Measurements from ENCODE around the gene MLC1.

MLC1 gene

DNA sequence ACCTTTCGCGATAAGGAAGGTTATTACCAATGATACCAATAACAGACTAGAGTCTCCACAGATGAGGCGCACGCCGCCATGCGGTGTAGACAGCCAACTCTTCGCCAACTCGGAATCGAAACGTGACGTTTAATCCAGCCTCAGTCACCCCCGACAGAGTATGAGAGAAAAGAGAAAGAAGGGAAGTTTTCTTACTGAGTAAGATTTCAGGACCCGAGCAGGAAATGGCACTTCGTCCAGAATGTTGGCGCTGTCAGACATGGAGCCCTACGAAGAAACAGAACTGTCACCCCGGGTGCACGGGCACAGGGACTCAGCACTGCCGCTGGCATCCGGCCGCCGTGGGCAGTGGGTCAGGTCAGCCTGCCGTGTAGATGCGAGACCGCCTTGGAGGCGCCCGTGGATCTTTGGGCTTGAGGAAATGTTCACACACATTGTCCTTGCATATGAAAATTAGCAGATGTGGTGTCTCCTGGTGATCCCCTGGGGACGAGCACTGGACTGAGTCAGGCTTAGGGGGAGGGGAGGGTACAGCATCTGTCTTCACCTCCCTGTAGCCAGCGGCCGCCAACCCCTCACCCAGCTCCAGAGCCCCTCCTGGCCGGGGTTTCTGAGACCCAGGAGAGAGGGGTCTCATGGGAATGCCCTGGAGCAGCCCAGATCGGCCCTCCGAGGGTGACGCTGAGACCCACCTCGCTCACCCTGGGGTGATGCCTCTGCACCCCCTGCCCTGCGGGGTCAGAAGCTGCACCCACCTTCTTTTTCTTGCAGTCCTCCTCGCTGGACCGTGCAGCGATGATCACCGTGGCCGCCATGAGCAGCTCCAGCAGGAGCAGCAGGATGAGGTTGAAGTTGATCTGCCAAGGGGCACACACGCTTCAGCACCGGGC, 8.3 kb downstream of the MLC1 start:
- no peak for DNase-seq (ENCODE audit: low read depth in 2 of 2)

- no peak for DNase-seq (ENCODE audit: low read depth in 2 of 2)
Measured at GRCh38 chr22:50074551-50075530, 10.4 kb downstream of the MLC1 start.

- DNase-seq (ENCODE audit: low read depth in 2 of 2): no peak
Measured at GRCh38 chr22:50074056-50074455, 11.2 kb downstream of the MLC1 start.

- DNase-seq (ENCODE audit: low read depth in 2 of 2): no peak
Measured at GRCh38 chr22:50072714-50073538, 12.3 kb downstream of the MLC1 start.

GRCh38 chr22:50072167-50072555, 13.1 kb downstream of the MLC1 start:
- no peak for DNase-seq (ENCODE audit: low read depth in 2 of 2)

DNA sequence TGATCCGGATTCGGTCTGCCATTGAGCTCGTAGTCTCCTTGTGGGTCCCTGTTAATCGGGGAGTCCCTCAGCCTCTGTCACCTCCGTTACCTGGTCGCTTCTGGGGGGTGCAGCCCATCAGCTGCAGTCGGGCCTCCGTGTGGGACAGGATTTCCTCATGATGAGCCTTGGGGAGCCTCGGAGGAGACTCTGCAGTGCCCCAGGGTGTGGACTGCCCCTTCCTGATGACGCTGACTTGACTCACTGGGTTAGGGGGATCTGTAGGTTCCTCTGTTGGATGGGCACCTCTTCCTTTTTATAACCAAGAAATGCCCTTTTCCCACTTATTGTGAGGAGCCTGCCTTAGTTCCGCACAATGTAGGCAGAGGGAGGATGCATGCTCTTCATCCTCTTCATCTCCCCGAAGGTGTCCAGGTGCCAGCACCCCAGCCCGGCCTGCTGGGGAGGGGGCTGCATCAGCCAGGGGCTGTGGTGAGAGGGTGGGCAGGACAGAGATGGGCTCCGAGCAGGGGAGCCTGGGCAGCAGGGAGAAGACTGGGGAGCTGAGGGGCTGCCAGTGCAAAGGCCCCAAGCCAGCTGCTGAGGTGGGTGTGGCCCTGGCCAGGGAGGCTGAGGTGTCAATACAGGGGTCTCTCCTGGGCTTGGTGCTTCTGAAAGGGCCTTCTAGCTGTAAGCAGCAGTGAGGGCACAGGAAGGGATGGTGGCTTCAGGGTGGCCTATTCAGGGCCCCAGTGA, 13.6 kb downstream of the MLC1 start:
- DNase-seq (ENCODE audit: low read depth in 2 of 2): no peak

DNA sequence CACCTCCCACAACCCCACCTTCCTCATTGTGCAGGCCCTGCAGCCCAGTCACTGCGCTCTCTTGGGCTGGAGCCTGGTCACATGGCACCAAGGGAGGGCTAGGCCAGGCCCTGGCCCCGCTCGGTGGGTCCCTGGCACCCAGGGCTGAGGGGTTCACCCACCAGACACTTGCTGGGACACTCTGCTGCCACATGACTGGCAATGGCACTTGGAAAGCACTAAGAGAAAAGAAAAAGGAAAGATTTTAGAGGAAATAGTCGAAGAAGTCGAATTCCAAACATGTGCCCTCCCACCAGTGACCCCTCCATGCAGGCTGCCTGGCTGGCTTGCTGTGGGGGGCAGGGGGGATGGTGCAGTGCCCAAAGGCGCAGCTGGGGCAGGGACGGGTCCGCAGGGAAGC, 14.9 kb downstream of the MLC1 start:
- no peak for DNase-seq (ENCODE audit: low read depth in 2 of 2)

GRCh38 chr22:50068096-50068495, 17.1 kb downstream of the MLC1 start:
- DNase-seq (ENCODE audit: low read depth in 2 of 2): no peak

- DNase-seq (ENCODE audit: low read depth in 2 of 2): no peak
Measured at GRCh38 chr22:50067244-50067643, 18.0 kb downstream of the MLC1 start.

DNA sequence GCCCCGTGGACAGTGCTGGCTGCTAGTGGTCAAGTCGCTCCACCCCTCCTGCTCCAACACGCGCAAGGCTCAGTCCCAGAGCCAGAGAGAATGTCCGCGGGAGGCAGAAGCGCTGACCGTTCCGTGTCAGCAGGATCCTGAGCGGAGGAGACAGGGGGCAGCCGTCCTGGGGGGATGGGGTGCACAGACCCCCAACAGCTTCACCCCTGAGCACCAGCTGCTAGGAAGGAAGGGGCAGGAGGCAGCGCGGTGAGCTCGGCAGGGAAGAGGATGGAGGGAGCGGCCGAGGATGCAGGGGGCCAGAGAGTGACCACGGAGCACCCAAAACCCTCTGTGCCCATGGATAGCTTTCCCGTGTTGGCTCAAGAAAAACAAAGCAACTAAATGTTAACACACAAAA, 20.8 kb downstream of the MLC1 start:
- no peak for DNase-seq (ENCODE audit: low read depth in 2 of 2)

DNA sequence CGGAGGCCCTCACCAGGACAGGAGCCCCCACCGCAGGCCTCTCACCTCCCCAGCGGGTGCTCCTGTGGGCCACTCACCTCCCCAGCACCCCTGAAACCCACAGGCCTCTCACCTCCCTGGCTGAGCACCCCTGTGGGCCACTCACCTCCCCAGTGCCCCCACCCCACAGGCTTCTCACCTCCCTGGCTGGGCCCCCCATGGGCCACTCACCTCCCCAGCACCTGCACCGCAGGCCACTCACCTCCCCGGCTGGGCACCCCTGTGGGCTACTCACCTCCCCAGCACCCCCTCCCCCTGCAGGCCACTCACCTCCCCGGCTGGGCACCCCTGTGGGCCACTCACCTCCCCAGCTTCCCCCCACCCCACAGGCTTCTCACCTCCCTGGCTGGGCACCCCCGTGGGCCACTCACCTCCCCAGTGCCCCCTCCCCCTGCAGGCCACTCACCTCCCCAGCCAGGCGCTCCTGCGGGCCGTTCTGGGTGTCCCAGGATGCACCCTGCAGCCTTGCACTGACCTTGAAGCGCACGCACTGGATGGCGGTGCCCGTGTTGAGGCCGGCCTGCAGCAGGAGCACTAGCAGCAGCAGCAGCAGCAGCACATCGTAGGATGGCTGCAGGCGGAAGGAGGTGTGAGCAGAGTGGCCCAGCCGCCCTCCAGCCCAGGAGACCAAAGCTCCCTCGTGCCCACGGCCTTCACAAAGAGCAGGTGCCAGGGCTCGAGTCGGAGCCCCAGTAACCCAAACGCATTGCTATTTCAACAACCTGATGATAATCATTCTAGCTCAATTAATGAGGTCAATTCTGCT, 21.4 kb downstream of the MLC1 start:
- no peak for DNase-seq (ENCODE audit: low read depth in 2 of 2)

- no peak for DNase-seq (ENCODE audit: low read depth in 2 of 2)
Measured at GRCh38 chr22:50062509-50063135, 22.6 kb downstream of the MLC1 start.

- no peak for DNase-seq (ENCODE audit: low read depth in 2 of 2)
Measured at GRCh38 chr22:50061824-50062355, 23.3 kb downstream of the MLC1 start.

- DNase-seq (ENCODE audit: low read depth in 2 of 2): no peak
Measured at GRCh38 chr22:50061141-50061823, 23.9 kb downstream of the MLC1 start.

DNA sequence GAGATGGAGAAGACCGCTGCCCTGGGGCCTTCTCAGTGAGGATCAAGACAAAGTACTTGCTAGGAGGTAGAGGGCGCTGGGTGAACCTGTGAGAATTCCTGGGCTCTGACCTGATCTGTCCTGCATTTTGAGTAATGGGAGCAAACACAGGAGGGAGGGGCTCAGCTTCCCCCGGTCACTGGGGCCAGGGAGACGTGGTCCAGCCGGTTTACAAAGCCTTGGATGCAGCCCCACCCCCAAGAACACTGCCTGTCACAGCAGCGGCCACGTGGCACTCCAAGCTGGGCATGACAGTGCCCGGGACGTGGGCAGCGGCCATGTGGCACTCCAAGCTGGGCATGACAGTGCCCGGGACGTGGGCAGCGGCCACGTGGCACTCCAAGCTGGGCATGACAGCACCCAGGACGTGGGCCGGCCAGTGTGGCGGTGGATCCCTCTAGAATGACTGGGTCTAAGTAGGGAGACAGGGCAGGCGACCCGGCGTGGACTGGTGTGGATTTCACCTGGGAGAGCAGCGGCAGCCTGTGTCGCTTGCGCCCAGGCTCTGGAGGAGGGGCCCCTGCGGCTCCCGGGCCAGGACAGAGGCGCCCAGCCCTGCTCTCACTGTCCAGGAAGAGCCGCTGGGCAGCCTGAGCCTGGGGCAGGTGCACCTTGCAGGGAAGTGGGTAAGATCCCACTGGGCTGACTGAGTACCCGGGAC, 24.6 kb downstream of the MLC1 start:
- DNase-seq (ENCODE audit: low read depth in 2 of 2): no peak

DNA sequence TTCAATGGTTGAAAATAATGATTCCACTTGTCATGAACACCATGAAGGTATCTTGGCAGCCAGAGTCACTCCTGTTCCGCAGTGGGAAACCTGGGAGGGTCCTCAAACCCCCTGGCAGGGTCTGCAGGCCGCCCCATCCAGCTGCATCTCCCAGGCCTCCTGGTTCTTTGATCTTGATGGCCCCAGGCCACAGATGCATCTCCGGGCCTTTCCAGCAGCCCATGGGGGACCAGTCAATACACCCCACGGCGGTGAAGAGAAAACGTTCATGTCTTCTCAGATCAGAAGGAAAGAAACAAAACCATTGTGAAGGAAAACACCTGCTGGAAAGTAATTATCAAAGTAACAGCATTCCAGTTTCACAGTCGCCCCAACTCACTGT, 25.4 kb downstream of the MLC1 start:
- no peak for DNase-seq (ENCODE audit: low read depth in 2 of 2)

GRCh38 chr22:50058906-50059880, 26.0 kb downstream of the MLC1 start:
- DNase-seq (ENCODE audit: low read depth in 2 of 2): no peak
